Progenitor cell of endocrine pancreas (in vitro differentiated cells): ENCODE data around the gene UBA5. TPM values are rescaled to one million over a fixed set of nuclear protein-coding genes. Genes with fewer than 3 reads are reported as not detected.
"Not testable (repeated sequence)": the region's sequence is repeated elsewhere in the genome, so short reads cannot be mapped to it uniquely, and the experiment has no call there.

Experiments used
- DNase-seq: peaks from one replicate; pipeline ENCODE4 v3.0.0; 2021; ENCODE audit warnings: low spot score; ENCODE audit not compliant: unreplicated experiment
- H3K27ac Mint-ChIP-seq: 2 replicates; pipeline ENCODE4 v1.8.0; 2021; ENCODE audit warnings: mild to moderate bottlenecking, moderate library complexity, mixed read lengths
- H3K27me3 Mint-ChIP-seq: 2 replicates; pipeline ENCODE4 v1.8.0; 2021; ENCODE audit warnings: mixed read lengths
- H3K36me3 Mint-ChIP-seq: 2 replicates; pipeline ENCODE4 v1.8.0; 2022; ENCODE audit warnings: mixed read lengths; ENCODE audit not compliant: insufficient read depth
- H3K4me1 Mint-ChIP-seq: 2 replicates; pipeline ENCODE4 v1.8.0; 2021; ENCODE audit warnings: low read depth, mixed read lengths
- H3K4me3 Mint-ChIP-seq: 2 replicates; pipeline ENCODE4 v1.8.0; 2021; ENCODE audit warnings: low read depth, mild to moderate bottlenecking, moderate library complexity, mixed read lengths
- H3K9me3 Mint-ChIP-seq: 2 replicates; pipeline ENCODE4 v1.8.0; 2021; ENCODE audit warnings: low read depth, mixed read lengths
- long read RNA-seq: library from polyadenylated mRNA; unstranded; transcript quantifications from one replicate; pipeline ENCODE4 v2.0.0, GENCODE V29; 2020
- total RNA-seq: library from RNA; stranded (reverse); gene quantifications from 2 replicates; pipeline ENCODE4 v1.2.1, GENCODE V29; 2021
- TF ChIP-seq, protein P1 (sequence below): fragments of 200-600 bp; sonication (generic); IDR thresholded peaks from one replicate; pipeline ENCODE4 v1.5.0; 2021; ENCODE audit warnings: antibody characterized with exemption, mild to moderate bottlenecking; ENCODE audit not compliant: unreplicated experiment

The UBA5 gene
- total RNA-seq = 40.9 and 42.7 TPM in 2 replicates
- long read RNA-seq, transcript UBA5-202 (12 exons, 3,705 nt) = major isoform, 5 of 14 reads
- long read RNA-seq, partial matches to known transcripts = 6 of 14 reads
- long read RNA-seq, other reads (novel, unspliced or antisense) = 2 of 14 reads

DNA sequence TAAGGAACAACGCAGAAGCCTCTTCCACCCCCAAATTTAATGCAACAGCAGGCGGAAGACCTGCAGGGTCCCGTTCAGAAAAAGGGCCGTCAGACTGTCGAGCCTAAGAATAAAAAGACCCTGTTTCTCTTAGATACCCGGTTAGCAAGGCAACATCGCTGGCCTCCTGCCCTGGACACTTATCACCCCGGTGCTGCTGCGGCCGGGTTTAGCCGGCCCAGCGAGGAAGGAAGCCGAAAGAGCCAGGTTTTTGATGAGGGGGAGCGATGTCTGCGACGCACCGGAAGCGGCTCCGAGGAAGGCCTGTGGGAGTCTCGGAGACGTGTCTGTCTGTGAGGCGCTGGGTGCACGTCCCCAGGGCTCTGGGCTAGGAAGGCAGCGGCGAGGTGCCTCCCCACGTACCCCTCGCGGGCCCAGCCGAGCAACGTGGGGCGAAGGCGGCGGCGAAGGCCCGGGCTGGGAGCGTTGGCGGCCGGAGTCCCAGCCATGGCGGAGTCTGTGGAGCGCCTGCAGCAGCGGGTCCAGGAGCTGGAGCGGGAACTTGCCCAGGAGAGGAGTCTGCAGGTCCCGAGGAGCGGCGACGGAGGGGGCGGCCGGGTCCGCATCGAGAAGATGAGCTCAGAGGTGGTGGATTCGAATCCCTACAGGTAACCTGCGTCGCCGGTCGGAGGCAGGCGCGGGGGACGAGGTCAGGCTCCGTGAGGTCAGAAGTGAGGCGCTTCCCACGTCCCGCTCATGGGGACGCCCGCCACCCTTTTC lies at the start of gene UBA5:
UBA5 (plus strand) TSS at position 278 of the 759 bp plus-strand sequence; CDS start at position 487, 209 bp downstream.
- Mint-ChIP-seq H3K27ac (peak within 1 kb of the TSS; percentile 97), H3K4me1 (peaks cover 22% of the 10 kb centered on the region), H3K4me3 (peak within 1 kb of the TSS; percentile 94), H3K9me3 (no peaks in the 10 kb centered on the region), H3K36me3 (no peaks in the 10 kb centered on the region), H3K27me3 (no peaks in the 10 kb centered on the region)
- TF ChIP-seq, protein P1, sequence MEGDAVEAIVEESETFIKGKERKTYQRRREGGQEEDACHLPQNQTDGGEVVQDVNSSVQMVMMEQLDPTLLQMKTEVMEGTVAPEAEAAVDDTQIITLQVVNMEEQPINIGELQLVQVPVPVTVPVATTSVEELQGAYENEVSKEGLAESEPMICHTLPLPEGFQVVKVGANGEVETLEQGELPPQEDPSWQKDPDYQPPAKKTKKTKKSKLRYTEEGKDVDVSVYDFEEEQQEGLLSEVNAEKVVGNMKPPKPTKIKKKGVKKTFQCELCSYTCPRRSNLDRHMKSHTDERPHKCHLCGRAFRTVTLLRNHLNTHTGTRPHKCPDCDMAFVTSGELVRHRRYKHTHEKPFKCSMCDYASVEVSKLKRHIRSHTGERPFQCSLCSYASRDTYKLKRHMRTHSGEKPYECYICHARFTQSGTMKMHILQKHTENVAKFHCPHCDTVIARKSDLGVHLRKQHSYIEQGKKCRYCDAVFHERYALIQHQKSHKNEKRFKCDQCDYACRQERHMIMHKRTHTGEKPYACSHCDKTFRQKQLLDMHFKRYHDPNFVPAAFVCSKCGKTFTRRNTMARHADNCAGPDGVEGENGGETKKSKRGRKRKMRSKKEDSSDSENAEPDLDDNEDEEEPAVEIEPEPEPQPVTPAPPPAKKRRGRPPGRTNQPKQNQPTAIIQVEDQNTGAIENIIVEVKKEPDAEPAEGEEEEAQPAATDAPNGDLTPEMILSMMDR = no peak
- peak; percentile 24 for DNase-seq

DNA sequence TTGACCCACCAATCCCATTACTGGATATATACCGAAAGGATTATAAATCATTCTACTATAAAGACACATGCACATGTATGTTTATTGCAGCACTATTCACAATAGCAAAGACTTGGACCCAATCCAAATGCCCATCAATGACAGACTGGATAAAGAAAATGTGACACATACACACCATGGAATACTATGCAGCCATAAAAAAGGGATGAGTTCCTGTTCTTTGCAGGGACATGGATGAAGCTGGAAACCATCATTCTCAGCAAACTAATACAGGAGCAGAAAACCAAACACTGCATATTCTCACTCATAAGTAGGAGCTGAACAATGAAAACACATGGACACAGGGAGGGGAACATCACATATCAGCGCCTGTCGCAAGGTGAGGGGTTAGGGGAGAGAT lies 44.8 kb upstream of the UBA5 start:
- not testable (repeated sequence) for H3K27ac Mint-ChIP-seq, H3K4me3 Mint-ChIP-seq, H3K27me3 Mint-ChIP-seq, DNase-seq, H3K4me1 Mint-ChIP-seq
- H3K36me3 Mint-ChIP-seq = peaks cover 17% of the 10 kb centered on the region
- peaks cover 12% of the 10 kb centered on the region for H3K9me3 Mint-ChIP-seq

DNA sequence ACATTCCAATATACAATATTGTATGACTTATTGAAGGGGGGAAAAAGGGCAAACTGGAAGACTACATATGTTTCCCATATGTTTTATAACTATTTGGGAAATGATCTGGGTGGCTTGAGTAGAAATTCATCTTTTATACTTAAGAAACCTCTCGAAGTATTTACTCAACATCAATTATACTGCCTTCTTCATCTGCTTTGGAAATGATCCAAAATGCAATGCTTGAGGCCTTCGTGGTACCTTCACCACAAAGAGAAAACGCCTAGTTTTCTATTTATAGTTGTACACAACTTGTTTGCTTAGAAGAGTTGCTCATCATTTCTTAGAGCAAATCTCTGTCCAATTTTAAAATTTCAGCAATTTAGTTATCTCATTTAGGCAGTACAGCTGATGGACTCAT lies 44.2 kb upstream of the UBA5 start:
- no peaks in the 10 kb centered on the region for H3K4me1 Mint-ChIP-seq

DNA sequence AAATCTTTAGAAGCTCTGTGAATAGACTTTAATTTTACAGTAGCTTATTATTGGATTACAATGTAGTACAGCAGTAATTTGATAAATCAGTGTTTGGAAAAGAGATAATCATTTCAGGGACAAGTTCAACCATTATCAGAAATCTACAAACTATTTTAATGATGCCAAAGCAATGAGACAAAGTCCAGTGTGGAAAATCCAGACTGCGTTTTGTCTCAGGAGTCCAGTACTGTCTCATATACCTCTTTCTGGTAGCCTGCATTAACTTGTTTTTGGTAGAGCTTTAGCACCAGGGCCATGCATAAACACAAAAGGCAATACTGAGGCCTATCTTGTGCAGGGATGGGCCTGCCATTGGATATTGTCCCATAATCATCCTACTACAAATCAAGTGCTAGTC lies 43.3 kb upstream of the UBA5 start:
- TF ChIP-seq, protein P1 = no peak
- Mint-ChIP-seq H3K36me3 (peaks cover 17% of the 10 kb centered on the region), H3K9me3 (peaks cover 8% of the 10 kb centered on the region), H3K27ac (no peak overlapping the region), H3K4me1 (no peaks in the 10 kb centered on the region), H3K27me3 (no peaks in the 10 kb centered on the region), H3K4me3 (no peak overlapping the region)
- no peak for DNase-seq

More for the DNA sequence above, 44.2 kb upstream of the UBA5 start:
- H3K4me3 Mint-ChIP-seq = no peak overlapping the region
- TF ChIP-seq, protein P1 = no peak
- peaks cover 12% of the 10 kb centered on the region for H3K9me3 Mint-ChIP-seq
- no peak for DNase-seq
- H3K27me3 Mint-ChIP-seq = no peaks in the 10 kb centered on the region
- peaks cover 21% of the 10 kb centered on the region for H3K36me3 Mint-ChIP-seq
- H3K27ac Mint-ChIP-seq = no peak overlapping the region

DNA sequence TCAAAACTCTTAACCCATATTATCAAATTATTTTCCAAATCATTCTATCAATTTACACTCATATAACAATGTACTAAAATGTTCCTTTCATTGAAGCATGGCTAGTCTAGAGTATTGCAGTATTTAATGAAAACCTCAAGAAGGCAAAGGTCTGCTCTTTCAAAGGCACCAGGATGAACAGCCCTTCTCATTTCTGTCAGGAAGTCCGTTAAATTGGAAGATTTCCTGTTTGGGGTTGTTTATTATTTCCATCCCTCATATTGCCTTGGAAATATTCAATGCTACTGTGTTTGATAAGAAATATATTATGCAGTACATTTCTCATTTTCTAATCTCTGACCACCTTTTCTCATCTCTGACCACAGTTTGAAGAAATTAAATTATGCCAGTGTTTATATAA lies 38.0 kb upstream of the UBA5 start:
- Mint-ChIP-seq H3K27me3 (no peaks in the 10 kb centered on the region), H3K4me1 (no peaks in the 10 kb centered on the region), H3K27ac (no peak overlapping the region), H3K9me3 (no peaks in the 10 kb centered on the region), H3K36me3 (peaks cover 5% of the 10 kb centered on the region), H3K4me3 (no peak overlapping the region)
- TF ChIP-seq, protein P1 = no peak
- DNase-seq = no peak

DNA sequence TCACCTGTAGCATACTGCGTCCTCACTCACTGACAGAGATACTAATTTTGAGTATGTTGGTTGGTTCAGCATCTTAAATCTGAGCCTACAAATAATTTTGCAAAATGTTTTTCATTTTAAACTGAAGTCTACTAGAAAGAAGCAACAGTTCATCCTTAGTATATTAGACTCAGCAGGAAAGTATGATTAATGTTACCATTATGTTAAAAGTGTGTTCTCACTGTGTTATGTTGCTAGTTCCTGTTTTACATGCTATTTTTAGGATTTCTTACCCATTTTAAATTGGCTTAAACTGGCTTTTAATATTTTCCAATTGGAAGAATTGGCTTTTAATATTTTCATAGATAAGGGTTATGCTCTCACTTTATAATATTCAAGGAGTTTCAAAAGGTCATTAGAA lies 37.4 kb upstream of the UBA5 start:
- no peaks in the 10 kb centered on the region for H3K9me3 Mint-ChIP-seq
- H3K4me1 Mint-ChIP-seq = no peaks in the 10 kb centered on the region
- H3K27me3 Mint-ChIP-seq = no peaks in the 10 kb centered on the region
- H3K4me3 Mint-ChIP-seq = no peak overlapping the region
- H3K27ac Mint-ChIP-seq = no peak overlapping the region
- no peak for DNase-seq
- TF ChIP-seq, protein P1 = no peak
- peaks cover 7% of the 10 kb centered on the region for H3K36me3 Mint-ChIP-seq
